OCI-M1 (cell line): Measurements from ENCODE around the gene KIF25.

Experiments used
- DNase-seq: peaks from one replicate; lab custom pipeline; 2025; lab: John Stamatoyannopoulos, UW

KIF25 gene

GRCh38 chr6:168017629-168018028 lies 20.2 kb downstream of the KIF25 start:
- no peak for DNase-seq

DNA sequence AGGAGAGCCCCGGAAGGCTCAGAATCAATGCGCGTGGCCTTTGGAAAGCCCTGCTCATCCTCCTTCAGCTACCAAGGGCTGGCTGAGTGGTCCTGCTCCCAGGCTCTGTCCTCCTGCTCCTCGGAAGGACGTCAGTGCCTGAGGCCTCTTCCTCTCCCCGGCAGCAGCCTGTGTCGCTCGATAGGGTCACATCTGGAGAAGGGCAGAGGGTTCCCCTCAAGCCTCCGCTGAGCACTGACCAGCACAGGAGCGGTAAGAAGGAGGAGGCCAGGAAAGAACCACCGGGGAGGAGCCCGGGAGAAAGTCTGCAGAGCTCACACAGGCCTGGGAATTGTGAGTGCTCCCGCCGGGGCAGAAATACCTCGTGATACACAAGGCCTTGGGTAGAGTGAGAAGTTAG lies 21.2 kb downstream of the KIF25 start:
- DNase-seq: no peak

- DNase-seq: no peak
These were observed 22.8 kb downstream of the KIF25 start for GRCh38 chr6:168020242-168020641.

DNA sequence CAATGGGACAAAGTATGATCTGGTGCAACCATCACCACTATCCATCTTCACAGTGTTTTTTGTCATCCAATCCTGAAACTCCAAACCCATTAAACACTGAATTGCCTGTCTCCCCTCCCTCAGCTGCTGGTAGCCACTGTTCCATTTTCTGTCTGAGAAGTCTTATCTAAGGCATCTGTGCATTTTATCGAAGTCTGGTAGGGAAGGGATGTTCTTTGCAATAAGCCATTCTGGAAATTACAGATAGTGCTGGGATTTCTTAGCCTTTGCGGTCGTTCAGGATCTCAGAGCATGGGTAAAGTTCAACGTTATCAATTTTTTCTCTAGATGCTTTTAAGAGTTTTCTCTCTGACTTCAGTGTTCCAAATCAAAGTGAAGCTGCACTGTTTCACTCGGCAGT lies 24.1 kb downstream of the KIF25 start:
- no peak for DNase-seq

DNA sequence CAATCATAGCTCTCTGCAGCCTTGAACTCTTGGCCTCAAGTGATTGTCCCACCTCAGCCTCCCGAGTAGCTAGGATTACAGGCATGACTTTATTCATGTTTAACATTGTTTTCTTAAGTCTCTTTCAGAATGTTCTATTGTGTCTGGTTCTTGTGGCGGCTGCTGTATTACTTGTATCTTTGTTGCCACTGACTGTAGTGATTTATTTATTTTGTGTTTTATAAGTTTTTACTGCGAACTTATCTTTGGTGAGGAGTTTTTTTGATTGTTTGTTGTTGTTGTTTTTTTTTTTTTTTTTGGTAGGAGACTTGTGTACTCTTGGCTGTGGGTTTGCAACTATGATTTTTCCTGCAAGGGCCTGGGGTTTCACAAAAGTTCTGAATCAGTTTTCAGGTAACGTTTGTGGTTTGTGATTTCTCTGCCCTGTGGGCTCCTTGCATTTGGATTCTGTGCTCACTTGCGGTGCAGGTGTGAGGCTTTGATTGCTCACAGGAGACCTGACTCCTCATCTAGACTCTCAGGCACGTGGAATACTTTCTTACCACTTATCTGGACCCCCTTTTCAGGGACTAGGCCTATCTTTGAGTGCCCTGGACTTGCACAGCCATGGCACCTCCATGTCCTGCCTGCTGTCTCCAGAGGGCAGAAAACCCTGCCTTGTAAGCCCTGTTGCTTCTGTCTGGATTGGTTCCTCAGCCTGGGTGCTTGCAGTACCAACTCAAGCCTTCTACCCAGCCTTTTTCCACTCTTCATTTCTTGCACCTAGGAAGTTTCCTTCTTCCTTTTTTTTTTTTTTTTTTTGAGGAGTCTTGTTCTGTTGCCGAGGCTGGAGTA lies 25.2 kb downstream of the KIF25 start:
- no peak for DNase-seq

- DNase-seq: no peak
These were observed 27.6 kb downstream of the KIF25 start for GRCh38 chr6:168024951-168025510.

DNA sequence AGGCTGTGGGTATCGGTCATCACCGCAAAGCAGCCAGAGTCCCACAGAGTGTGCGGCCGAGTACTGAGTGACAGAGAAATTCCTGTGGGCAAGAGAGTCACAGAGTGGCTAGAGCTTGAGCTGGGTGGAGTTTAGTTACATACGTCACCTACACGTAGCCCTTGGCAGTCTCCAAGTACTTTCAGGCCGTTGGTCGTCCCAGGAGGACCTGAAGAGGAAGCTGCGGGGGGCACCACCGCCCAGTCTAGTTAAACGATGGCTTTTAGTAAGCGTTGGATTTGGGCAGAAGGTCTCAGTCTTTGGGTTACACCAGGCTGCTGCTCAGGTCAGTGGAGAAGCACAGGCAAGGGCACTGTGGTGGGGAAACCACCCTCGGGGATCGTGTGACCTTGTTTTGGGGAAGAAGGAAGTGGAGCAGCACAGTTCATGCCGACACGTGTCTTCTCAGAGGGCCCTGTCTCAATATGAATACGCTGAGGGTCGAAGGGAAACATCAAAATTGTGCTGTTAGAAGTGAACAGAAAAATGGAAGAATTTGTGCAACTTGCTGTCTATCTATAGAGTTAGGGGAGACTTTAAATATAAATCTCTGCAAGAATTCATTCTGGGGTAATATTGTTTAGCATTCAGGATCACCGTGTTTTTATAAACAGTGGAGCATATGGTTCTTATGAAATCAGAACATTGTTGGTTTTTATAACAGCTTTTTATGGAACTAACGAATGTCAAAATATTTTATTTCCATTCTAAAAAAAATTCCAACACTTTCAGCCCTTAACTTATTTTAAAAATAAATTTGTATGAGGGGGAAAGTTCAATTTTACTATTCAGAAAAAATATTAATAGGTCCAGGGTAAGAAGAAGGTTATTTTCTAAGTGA lies 28.6 kb downstream of the KIF25 start:
- no peak for DNase-seq

GRCh38 chr6:168026925-168027324 lies 29.5 kb downstream of the KIF25 start:
- DNase-seq: no peak

GRCh38 chr6:168027521-168027920 lies 30.1 kb downstream of the KIF25 start:
- DNase-seq: no peak

- no peak for DNase-seq
These were observed 30.7 kb downstream of the KIF25 start for GRCh38 chr6:168028181-168028580.

DNA sequence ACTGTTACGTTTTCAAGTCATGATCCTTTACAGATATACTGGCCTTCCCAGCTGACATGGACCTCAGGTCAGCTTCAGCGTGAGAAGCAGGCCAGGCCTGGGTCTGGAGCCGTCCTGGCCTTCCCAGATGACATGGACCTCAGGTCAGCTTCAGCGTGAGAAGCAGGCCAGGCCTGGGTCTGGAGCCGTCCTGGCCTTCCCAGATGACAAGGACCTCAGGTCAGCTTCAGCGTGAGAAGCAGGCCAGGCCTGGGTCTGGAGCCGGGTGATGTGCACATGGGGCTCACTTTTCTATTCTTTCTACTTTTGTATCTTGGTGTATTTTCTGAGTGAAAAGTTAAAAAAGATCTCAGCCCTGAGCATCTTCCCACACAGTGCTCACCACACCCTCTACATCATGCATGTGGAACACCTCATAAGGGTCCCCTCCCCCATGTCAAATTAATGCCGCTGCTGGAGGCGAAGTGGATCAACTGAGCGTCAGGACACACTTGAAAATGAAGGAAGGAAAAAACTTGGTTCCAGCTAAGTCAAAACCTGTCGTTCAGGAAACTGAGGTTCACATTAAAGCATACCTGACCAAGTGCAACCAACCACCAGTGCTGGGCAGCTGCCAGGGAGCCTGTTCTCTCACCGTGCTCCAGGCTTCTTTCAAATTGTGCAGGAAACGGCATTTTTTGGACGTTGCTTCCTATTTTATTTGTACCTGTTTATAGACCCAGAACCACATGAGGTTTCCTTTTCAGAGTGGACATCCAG lies 32.2 kb downstream of the KIF25 start:
- no peak for DNase-seq

DNA sequence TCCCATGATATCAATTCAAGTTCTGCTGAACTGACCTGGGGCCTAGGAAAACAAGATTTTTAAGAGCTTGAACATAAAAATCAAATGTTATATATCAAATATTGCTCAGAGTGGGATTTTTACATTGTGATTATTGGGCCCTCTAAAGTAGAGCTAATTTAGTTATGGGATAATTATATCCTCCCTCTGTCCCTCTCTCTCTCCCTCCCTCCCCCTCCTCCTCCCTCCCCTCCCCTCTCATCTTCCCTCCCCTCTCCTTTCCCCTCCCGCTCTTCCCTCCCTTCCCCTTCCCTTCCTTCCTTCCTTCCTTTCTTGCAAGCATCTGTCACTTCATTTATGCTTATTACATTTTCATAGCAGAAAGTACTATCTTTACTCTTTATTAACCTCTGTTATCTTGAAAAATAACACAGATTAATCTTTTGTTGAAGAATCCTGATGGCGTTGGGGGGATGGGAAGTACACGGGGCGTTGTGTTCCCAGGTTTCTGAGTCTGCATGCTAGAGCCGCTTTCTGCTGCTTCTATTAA lies 32.8 kb downstream of the KIF25 start:
- DNase-seq: no peak

DNA sequence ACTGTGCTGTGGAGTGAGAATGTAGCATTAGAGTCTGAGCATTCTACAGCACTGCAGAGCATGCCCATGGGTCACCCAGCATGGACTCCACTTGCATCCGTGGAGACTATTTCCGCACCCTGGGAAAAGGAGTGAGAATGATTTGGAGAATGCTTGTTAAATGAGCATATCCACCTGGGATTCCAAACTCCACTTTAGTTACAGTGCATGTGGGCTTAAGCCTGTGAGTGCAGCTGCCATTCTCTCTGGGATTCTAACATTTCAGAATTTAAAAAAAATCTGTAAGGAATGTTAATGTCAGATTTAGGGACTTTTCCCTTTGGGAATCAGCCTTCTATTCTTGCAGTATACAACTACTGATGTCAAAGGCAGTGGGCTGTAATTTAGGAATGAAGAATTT lies 33.4 kb downstream of the KIF25 start:
- no peak for DNase-seq

DNA sequence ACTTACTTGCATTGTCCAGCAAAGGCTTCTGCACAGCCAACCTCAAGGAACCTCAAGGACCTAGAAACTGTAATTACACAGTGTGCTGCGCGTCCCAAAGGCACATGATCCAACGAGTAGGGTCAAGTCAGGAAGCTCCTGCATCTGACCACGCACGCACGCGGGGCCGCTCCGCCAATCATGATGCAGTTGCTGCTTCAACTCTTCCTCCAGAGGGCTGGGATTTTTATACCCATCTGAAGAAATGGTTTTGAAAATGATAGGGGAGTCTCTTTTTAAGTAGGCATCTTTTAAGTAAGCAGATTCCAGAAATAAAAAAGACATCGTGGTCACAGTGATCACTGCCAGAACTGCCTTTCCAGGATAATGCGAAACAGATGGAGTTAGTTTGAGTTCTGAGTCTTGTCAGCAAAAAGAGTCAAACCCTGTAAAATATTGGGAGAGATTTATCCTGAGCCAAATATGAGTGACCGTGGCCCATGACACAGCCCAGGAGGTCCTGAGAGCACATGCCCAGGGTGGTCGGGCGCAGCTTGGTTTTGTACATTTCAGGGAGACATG lies 34.0 kb downstream of the KIF25 start:
- DNase-seq: no peak

DNA sequence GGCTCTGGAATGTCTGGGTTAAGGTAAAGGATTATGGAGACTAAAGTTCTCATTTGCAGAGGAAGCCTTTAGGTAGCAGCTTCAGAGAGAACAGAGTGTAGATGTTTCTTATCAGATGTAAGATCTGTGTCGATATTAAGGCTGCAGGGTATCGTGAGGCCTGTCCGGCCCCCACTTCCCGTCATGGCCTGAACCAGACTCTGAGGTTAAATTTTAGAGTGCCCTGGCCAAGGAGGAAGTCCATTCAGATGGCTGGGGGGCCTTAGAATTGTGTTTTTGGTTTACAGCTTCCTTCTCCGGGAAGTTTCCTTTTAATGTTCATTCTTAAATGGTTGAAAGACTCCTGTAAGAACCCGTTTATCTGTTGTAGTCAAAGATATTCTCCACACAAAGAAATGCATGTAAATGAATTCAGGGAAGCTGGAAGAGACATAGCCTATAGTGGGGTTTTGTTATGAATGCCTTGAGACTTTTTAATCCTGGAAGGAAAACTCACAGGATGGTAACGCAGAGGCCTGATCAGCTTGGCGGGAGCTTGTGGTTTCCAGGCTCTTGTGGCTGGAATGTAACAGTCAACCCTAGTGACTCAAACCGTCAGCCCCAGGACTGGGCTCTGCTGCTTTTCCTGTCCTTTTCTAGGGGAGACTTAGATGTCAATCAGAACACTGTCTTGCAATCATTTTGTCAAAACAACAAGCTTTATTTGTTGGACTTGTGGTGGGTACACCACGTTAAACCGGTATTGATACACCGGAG lies 34.7 kb downstream of the KIF25 start:
- DNase-seq: no peak

- DNase-seq: no peak
These were observed 36.3 kb downstream of the KIF25 start for GRCh38 chr6:168033791-168034190.

- no peak for DNase-seq
These were observed 37.1 kb downstream of the KIF25 start for GRCh38 chr6:168034537-168034936.

DNA sequence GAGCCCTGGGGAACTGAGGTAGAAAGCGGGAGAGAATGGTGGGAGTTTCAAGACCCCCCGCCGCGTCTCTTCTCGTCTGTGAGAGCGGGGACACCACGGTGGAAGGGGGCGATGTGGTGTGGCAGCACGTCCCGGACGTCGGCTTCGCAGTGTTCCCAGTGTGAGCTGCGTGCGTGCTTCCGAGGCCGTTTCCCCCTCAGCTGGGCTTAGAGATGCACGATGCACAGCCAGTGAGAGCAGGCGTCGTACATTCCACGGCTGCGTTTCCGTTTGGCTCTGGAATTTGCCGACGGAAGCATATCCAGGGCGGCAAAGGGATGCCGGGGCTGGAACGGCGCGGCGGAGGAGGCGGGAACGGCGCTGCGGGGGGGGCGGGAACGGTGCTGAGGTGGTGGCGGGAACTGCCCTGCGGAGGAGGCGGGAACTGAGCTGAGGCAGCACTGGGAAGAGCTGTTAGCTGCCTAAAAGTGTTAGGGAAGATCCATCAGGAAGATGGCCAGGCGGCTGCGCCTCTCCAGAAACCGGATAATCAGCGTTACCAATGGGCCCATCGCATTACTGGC lies 37.7 kb downstream of the KIF25 start:
- DNase-seq: no peak

- peak; percentile 60 for DNase-seq
These were observed 38.4 kb downstream of the KIF25 start for GRCh38 chr6:168035661-168036545.
